MM.1S (cell line): Measurements from ENCODE around the gene UQCRH.
A peak's percentile ranks its signal among the peaks of the same experiment; 100 is the strongest.

Experiments
- DNase-seq: peaks from one replicate; pipeline ENCODE4 v3.0.0-alpha.2; 2015
- H2AFZ ChIP-seq: fragments of 300-600 bp; sonication (generic); 2 replicates; pipeline ENCODE4 v1.6.0; 2016; ENCODE audit warnings: antibody characterized with exemption, low read length
- H3F3A ChIP-seq: fragments of 300-600 bp; sonication (generic); 2 replicates; pipeline ENCODE4 v1.6.1; 2016; ENCODE audit warnings: mild to moderate bottlenecking, antibody characterized with exemption, low read length, moderate library complexity, mixed read lengths; ENCODE audit not compliant: insufficient read depth
- H3K27ac ChIP-seq: fragments of 300-600 bp; sonication (generic); 2 replicates; pipeline ENCODE4 v1.5.1; 2016; ENCODE audit warnings: mild to moderate bottlenecking, low read length
- H3K27me3 ChIP-seq: fragments of 300-600 bp; sonication (generic); replicated peaks from 2 replicates; pipeline ENCODE4 v1.6.0; 2016; ENCODE audit warnings: low read length; ENCODE audit not compliant: insufficient read depth
- H3K36me3 ChIP-seq: fragments of 300-600 bp; sonication (generic); replicated peaks from 2 replicates; pipeline ENCODE4 v1.6.1; 2016; ENCODE audit warnings: mild to moderate bottlenecking, low read length, mixed read lengths; ENCODE audit not compliant: insufficient read depth
- H3K4me1 ChIP-seq: fragments of 300-600 bp; sonication (generic); 2 replicates; pipeline ENCODE4 v1.6.1; 2016; ENCODE audit warnings: low read length, mixed read lengths
- H3K4me2 ChIP-seq: fragments of 300-600 bp; sonication (generic); 2 replicates; pipeline ENCODE4 v1.6.0; 2016; ENCODE audit warnings: low read depth, low read length
- H3K4me3 ChIP-seq: fragments of 300-600 bp; sonication (generic); 2 replicates; pipeline ENCODE4 v1.5.1; 2016; ENCODE audit warnings: low read length, mixed read lengths
- H3K79me2 ChIP-seq: fragments of 300-600 bp; sonication (generic); 2 replicates; pipeline ENCODE4 v1.6.1; 2016; ENCODE audit warnings: mixed run types, low read length, mixed read lengths
- H3K9ac ChIP-seq: fragments of 300-600 bp; sonication (generic); 2 replicates; pipeline ENCODE4 v1.6.1; 2016; ENCODE audit warnings: low read length, mixed read lengths
- H3K9me2 ChIP-seq: fragments of 300-600 bp; sonication (generic); replicated peaks from 2 replicates; pipeline ENCODE4 v1.6.1; 2016; ENCODE audit warnings: mild to moderate bottlenecking, low read length, mixed read lengths; ENCODE audit not compliant: insufficient read depth
- H3K9me3 ChIP-seq: fragments of 300-600 bp; sonication (generic); replicated peaks from 2 replicates; pipeline ENCODE4 v1.6.1; 2016; ENCODE audit warnings: mild to moderate bottlenecking, low read length, mixed read lengths; ENCODE audit not compliant: insufficient read depth
- H4K20me1 ChIP-seq: fragments of 300-600 bp; sonication (generic); 2 replicates; pipeline ENCODE4 v1.6.1; 2016; ENCODE audit warnings: mild to moderate bottlenecking, low read length, moderate library complexity, mixed read lengths; ENCODE audit not compliant: insufficient read depth
- EZH2 ChIP-seq: fragments of 300-600 bp; sonication (generic); optimal IDR thresholded peaks from 2 replicates; pipeline ENCODE3; 2017; ENCODE audit warnings: low read depth, mild to moderate bottlenecking, antibody characterized with exemption, low read length, mixed read lengths
- EZH2phosphoT487 ChIP-seq: fragments of 300-600 bp; sonication (generic); IDR thresholded peaks from 2 replicates; pipeline ENCODE4 v1.6.1; 2018; ENCODE audit warnings: antibody characterized with exemption, low read length
- TF ChIP-seq, protein P1 (sequence below): fragments of 300-600 bp; sonication (generic); IDR thresholded peaks from 2 replicates; pipeline ENCODE4 v1.5.1; 2016; ENCODE audit warnings: antibody characterized with exemption, low read length, mixed read lengths

UQCRH gene

DNA sequence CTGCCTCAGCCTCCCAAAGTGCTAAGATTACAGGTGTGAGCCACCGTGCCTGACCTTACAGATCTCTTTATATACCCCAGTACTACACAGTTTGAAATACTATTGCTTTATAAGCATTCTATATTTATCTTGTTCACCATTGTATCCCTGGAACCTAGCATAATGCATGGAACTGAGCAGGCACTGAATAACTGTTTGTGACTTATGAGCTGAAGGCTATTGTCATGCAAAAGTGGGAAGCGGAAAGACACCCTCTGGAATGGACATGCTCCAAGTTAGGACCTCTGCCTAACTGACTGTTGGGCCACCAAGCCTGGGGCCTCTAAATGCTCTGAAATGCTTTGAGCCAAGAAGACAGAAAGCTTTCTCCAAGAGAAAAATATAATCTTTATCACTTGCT is 8.2 kb upstream of the UQCRH start:
- Histone ChIP-seq H3K4me2 (no peak overlapping the region), H3K36me3 (no peaks in the 10 kb centered on the region), H3K9me3 (no peaks in the 10 kb centered on the region), H2AFZ (no peak overlapping the region), H3F3A (no peaks in the 10 kb centered on the region), H3K9me2 (no peaks in the 10 kb centered on the region), H3K79me2 (peaks cover 23% of the 10 kb centered on the region), H3K27ac (no peak overlapping the region), H3K27me3 (no peaks in the 10 kb centered on the region), H4K20me1 (no peaks in the 10 kb centered on the region), H3K4me1 (no peaks in the 10 kb centered on the region), H3K4me3 (no peak overlapping the region), H3K9ac (no peak overlapping the region)
- no peak for DNase-seq
- TF ChIP-seq EZH2phosphoT487 (no peak), EZH2 (no peak)
- TF ChIP-seq, protein P1, sequence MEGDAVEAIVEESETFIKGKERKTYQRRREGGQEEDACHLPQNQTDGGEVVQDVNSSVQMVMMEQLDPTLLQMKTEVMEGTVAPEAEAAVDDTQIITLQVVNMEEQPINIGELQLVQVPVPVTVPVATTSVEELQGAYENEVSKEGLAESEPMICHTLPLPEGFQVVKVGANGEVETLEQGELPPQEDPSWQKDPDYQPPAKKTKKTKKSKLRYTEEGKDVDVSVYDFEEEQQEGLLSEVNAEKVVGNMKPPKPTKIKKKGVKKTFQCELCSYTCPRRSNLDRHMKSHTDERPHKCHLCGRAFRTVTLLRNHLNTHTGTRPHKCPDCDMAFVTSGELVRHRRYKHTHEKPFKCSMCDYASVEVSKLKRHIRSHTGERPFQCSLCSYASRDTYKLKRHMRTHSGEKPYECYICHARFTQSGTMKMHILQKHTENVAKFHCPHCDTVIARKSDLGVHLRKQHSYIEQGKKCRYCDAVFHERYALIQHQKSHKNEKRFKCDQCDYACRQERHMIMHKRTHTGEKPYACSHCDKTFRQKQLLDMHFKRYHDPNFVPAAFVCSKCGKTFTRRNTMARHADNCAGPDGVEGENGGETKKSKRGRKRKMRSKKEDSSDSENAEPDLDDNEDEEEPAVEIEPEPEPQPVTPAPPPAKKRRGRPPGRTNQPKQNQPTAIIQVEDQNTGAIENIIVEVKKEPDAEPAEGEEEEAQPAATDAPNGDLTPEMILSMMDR = no peak

DNA sequence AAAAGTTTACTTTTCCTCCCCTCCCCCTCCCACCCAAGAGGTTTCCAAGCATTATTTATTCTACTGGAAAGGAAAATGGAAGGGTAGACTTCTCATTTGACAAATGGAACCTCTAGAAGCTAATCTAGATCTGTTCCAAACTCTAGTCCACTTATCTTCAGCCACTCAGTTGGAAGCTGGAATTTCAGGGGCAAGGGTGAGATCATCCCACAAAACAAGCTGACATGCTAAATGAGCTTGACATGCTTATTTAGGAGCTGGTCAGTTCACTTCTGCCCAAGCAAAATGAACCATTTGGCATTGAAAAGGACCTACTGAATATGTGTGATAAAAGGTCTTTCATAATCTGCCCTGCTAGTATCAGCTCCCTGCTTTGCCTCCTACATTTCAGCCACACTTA is 5.1 kb upstream of the UQCRH start:
- no peak overlapping the region for H3K4me3 ChIP-seq
- H4K20me1 ChIP-seq = no peaks in the 10 kb centered on the region
- H3K36me3 ChIP-seq = no peaks in the 10 kb centered on the region
- no peaks in the 10 kb centered on the region for H3K4me1 ChIP-seq
- peaks cover 6% of the 10 kb centered on the region; the same call in 1 of the 2 replicates for H3F3A ChIP-seq
- H3K9me2 ChIP-seq = no peaks in the 10 kb centered on the region
- H3K27ac ChIP-seq = no peak overlapping the region
- H3K27me3 ChIP-seq = no peaks in the 10 kb centered on the region
- DNase-seq = no peak
- H2AFZ ChIP-seq = no peak overlapping the region
- H3K9ac ChIP-seq = no peak overlapping the region
- H3K9me3 ChIP-seq = no peaks in the 10 kb centered on the region
- H3K79me2 ChIP-seq = peaks cover 50% of the 10 kb centered on the region
- H3K4me2 ChIP-seq = no peak overlapping the region
- TF ChIP-seq EZH2phosphoT487 = no peak
- TF ChIP-seq EZH2 = no peak
- TF ChIP-seq, protein P1 = no peak

DNA sequence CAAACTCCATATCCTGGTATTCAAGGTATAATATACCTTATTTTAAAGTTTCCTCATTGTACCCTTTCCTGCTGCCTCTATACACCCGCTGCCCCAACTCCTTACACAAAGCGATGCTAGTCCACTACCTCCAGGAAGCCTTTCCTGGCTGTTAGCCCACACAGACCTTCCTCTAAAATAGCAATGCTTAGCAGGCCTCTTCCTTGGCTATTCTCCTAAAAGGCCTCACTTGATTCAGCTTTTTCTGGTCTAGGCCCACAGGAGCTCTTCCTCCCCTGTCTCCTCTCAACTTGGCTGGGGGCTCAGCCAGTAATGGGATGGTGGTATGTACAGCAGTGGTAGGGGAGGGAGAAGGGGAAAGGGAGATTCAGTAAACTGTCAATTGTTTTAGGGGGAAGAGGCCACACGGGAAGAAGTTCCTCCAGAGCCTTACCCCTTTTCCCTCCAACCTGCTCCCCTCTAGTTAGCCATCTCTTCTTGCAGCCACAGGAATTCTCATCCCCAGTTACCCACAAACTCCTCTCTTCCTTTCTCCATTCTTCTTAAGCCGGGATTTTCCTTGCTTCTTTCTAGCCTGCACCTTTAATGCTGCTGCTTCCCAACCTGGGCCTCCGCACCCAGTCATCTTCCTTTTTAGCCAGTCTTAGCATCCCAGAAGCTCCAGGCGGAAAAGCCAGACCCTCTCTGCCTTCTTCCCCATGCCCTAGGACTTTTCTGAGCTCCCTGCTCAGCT is 2.7 kb upstream of the UQCRH start:
- Histone ChIP-seq H3K9ac (peak overlapping the region; percentile 95; the same call in 1 of the 2 replicates), H4K20me1 (peaks cover under 1% of the 10 kb centered on the region; the same call in 1 of the 2 replicates), H3K27me3 (no peaks in the 10 kb centered on the region), H3K4me2 (peak overlapping the region; percentile 88), H3K27ac (no peak overlapping the region), H3K4me3 (peak overlapping the region; percentile 81; the same call in 1 of the 2 replicates), H2AFZ (no peak overlapping the region), H3F3A (peaks cover 12% of the 10 kb centered on the region), H3K79me2 (peaks cover 74% of the 10 kb centered on the region), H3K36me3 (no peaks in the 10 kb centered on the region), H3K4me1 (no peaks in the 10 kb centered on the region), H3K9me3 (no peaks in the 10 kb centered on the region), H3K9me2 (no peaks in the 10 kb centered on the region)
- no peak for DNase-seq
- TF ChIP-seq EZH2phosphoT487 (no peak), EZH2 (no peak)
- TF ChIP-seq, protein P1 = no peak
